ENCODE data around the gene SEZ6L2. TPM values are rescaled to one million over a fixed set of nuclear protein-coding genes. Genes with fewer than 3 reads are reported as not detected.

Gene SEZ6L2
- total and polyA plus RNA-seq, 9 of the 15 experiments (the other 6 are each of a cell fraction or from before 2014, with no cell fraction given), result 0.10 to 2.1 (median 0.72) TPM

GRCh38 chr16:29843931-29844330 lies 55.4 kb downstream of the SEZ6L2 start (continued):
- TF ChIP-seq KDM1A (IDR thresholded peaks at IDR 0.05), result peak in 1 of 2 experiments; percentile 13; a peak in 1 of 4 replicates
- no peak for TF ChIP-seq MAX (CRISPR knock-in tag; IDR thresholded peaks at IDR 0.05)
- no peak for TF ChIP-seq ASH1L (IDR thresholded peaks at IDR 0.05; ENCODE audit: borderline replicate concordance, low read depth, partially characterized antibody)
- TF ChIP-seq, protein P1, sequence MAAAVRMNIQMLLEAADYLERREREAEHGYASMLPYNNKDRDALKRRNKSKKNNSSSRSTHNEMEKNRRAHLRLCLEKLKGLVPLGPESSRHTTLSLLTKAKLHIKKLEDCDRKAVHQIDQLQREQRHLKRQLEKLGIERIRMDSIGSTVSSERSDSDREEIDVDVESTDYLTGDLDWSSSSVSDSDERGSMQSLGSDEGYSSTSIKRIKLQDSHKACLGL (CRISPR knock-in tag; IDR thresholded peaks at IDR 0.05; ENCODE audit: borderline replicate concordance, poor library complexity, severe bottlenecking), result no peak
- no peak for TF ChIP-seq U2AF1 (optimal IDR thresholded peaks at IDR 0.05; ENCODE audit: low read depth, low read length)
- TF ChIP-seq WHSC1 (IDR thresholded peaks at IDR 0.05; ENCODE audit: low read length), result no peak

DNA sequence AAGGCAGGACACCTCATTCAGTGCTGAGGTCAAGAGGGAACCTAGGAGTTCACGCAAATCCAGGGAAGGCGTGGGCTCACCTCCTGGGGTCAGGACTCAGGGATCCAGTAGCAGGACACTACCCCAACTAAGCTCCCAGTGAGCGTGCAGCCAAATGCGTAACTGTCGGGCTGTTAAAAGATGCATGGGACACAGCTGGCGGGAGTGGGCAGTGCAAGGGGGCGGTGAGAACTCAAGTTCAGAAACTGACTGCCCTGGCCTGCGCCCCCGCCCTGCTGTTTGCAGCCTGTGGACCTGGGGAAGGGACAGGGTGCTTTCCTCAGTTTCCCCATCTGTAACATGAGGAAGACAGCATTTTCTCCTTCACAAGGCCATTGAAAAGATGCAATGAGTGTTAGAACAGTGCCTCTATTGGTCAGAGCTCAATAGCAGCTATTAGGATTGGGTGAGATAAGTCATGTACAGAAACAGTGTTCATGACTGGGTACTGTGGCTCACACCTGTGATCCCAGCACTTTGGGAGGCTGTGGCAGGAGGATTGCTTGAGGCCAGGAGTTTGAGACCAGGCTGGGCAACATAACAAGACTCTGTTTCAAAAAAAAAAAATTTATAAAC lies 56.5 kb downstream of the SEZ6L2 start:
- Histone ChIP-seq H3K36me3 (ENCODE audit: control insufficient read depth, insufficient read depth, low read length) (no peaks in the 10 kb centered on the region), H3K9ac (ENCODE audit: insufficient read depth in 1 of 2, low read depth in 2 of 2, low read length in 2 of 2) (no peak overlapping the region), H3K27me3 (ENCODE audit: control insufficient read depth in 2 of 2, insufficient read depth in 2 of 2, low read length in 2 of 2) (0 out of 5 replicates have a peak, but pooled peaks cover 0 to 4% of the 10 kb centered on the region in 2 experiments), H3K9me1 (ENCODE audit: control insufficient read depth, insufficient read depth, low read length) (no peaks in the 10 kb centered on the region), H3K79me2 (ENCODE audit: control insufficient read depth, insufficient read depth, low read length) (no peaks in the 10 kb centered on the region), H3K9me3 (replicated peaks; ENCODE audit: control insufficient read depth, insufficient read depth, low read depth, low read length) (no peaks in the 10 kb centered on the region), H2AFZ (ENCODE audit: low read depth, low read length) (no peak overlapping the region), H4K20me1 (replicated peaks; ENCODE audit: control insufficient read depth, insufficient read depth, low read length) (no peaks in the 10 kb centered on the region), H3K27ac (ENCODE audit: extremely low read depth, low read depth, low read length) (no peak overlapping the region), H3K4me2 (ENCODE audit: insufficient read depth, low read length) (no peak overlapping the region), H3K4me1 (replicated peaks in 1 of 2; ENCODE audit: control insufficient read depth in 2 of 2, insufficient read depth in 2 of 2, low read length in 2 of 2) (peaks cover 0 to 31% of the 10 kb centered on the region in 2 experiments; a peak in 2 of 5 replicates), H3K4me3 (no peak overlapping the region)
- ATAC-seq, result peak; percentile 75
- CTCF ChIA-PET (ENCODE audit: low intra/inter-chr PET ratio), result no interaction called here
- DNase-seq (ENCODE audit: extremely low read depth in 1 of 4, low spot score in 3 of 4), result no peak
- POLR2A ChIA-PET, result interaction anchor here (0.6 to 2.2 kb wide), 3 partner anchors 13 to 507 kb away, joined by 3 to 8 read pairs (median 6); partner anchors contain the start of gene PAGR1
- no TSS peak for BruUV-seq (replicated peaks)
- peak; percentile 82 for FAIRE-seq
- intact Hi-C loops (cut with micrococcal nuclease) (no loop called here), in situ Hi-C loops (cut with MboI) (no loop called here)
- 33% methylated on average over 9 of the region's 9 CpGs for WGBS (ENCODE audit: insufficient coverage, low coverage, missing lambda C conversion rate)
- TF ChIP-seq PTTG1 (tag; IDR thresholded peaks at IDR 0.05; ENCODE audit: low read depth), result no peak
- TF ChIP-seq HDAC1 (IDR thresholded peaks at IDR 0.05), result no peak
- TF ChIP-seq ZNF551 (CRISPR knock-in tag; IDR thresholded peaks at IDR 0.05), result no peak
- TF ChIP-seq JUND (IDR thresholded peaks at IDR 0.05; ENCODE audit: borderline replicate concordance, low read depth, low read length), result no peak
- TF ChIP-seq JUND (tag; IDR thresholded peaks at IDR 0.05; ENCODE audit: borderline replicate concordance, low read depth, low read length), result no peak
- TF ChIP-seq CREB1 (IDR thresholded peaks at IDR 0.05), result no peak
- TF ChIP-seq CREB1 (CRISPR knock-in tag; IDR thresholded peaks at IDR 0.05), result no peak
- TF ChIP-seq, protein P2, sequence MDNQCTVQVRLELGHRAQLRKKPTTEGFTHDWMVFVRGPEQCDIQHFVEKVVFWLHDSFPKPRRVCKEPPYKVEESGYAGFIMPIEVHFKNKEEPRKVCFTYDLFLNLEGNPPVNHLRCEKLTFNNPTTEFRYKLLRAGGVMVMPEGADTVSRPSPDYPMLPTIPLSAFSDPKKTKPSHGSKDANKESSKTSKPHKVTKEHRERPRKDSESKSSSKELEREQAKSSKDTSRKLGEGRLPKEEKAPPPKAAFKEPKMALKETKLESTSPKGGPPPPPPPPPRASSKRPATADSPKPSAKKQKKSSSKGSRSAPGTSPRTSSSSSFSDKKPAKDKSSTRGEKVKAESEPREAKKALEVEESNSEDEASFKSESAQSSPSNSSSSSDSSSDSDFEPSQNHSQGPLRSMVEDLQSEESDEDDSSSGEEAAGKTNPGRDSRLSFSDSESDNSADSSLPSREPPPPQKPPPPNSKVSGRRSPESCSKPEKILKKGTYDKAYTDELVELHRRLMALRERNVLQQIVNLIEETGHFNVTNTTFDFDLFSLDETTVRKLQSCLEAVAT (IDR thresholded peaks at IDR 0.05), result no peak
- TF ChIP-seq CHAMP1 (IDR thresholded peaks at IDR 0.05), result no peak
- TF ChIP-seq POLR2G (IDR thresholded peaks at IDR 0.05; ENCODE audit: low read depth, low read length), result no peak
- no peak for TF ChIP-seq HMGN3 (IDR thresholded peaks at IDR 0.05; ENCODE audit: borderline replicate concordance, extremely low read depth, insufficient read length, low read depth, low read length)

All from K562 (cell line).